HPDE6-E6E7 (cell line): ENCODE measurements around the gene NDUFB4.

Experiments
- DNase-seq: peaks from one replicate; pipeline ENCODE4 v3.0.0; 2011; ENCODE audit warnings: missing footprints; ENCODE audit errors: extremely low spot score

NDUFB4 gene

DNA sequence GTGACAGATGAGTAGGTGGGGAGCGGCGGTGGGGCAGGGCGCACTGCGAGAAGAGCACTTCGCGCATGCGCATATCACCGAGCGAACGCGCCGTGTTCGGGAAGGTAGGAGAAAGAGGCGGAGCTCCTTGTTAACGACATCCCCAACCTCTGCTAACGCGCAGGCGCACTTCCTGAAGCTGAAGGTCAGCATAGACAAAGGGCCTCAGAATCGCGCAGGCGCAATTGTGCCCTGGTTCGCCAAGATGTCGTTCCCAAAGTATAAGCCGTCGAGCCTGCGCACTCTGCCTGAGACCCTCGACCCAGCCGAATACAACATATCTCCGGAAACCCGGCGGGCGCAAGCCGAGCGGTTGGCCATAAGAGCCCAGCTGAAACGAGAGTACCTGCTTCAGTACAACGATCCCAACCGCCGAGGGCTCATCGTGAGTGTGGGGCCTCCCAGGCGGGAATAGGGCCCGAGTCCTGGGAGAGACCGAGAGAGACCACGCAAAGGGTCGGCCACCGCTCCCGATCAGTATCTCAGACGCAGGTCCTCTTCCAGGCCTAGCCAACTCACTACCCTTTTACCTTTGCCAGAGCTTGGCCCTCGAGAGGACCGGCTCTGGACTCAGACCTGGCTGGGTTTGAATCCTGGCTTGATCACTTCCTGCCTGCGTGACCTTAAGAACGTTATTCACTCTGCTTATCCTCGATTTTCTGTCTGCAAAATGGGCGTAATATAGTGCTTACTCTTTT is at the start of gene NDUFB4:
Gene NDUFB4, plus strand, starts transcription at position 221 of the 737 bp plus-strand sequence. Its CDS starts 24 bp downstream, at position 245.
- peak; percentile 96 for DNase-seq

GRCh38 chr3:120550546-120550945 is 45.6 kb upstream of the NDUFB4 start:
- DNase-seq: no peak

DNA sequence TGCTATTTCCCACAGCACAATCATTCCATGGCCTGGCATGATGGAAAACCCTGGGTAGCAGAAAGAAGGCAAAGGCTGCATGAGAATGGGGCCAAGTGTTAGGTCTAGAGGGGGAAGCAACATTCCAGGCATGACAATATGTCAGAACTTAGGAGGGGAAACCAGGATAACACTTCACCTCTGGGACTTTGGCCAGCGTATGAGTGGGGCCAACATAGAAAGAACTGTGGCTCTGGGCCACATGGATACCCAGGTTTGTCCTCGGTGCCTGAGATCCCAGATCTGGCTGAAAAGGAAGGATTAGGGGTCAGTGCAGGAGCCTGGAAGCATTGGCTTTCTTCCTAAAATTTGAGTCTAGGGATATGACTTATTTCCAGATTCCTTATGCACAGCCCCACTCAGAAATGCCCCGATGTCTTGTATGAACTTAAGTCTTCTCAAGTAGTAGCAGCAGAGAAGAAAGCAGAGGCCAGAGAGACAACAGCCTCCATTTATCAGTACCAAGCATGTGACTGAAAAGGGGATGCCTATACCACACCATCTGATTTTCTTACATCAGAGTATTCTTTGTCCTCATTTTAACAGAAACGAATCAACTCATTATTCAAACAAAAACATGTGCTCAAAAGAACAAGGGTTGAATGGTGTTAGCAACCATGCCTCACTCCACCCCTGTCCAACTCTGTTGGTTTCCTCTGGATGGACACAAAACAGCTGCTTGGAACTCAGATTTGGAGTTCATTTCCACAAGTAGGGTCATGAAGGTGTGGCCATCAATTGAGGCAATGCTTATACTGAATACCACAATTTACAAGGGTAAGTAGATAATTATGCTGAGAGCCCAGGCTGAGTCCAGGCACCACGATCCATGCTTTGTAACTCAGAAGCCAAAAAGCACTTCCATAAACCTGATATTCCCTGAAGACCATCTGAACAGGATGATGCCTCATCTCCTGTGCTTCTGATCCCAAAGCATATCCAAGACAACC is 43.7 kb upstream of the NDUFB4 start:
- DNase-seq: no peak

- no peak for DNase-seq
Observed at GRCh38 chr3:120554812-120555606, 41.1 kb upstream of the NDUFB4 start.

- DNase-seq: no peak
Observed at GRCh38 chr3:120555657-120556509, 40.3 kb upstream of the NDUFB4 start.

DNA sequence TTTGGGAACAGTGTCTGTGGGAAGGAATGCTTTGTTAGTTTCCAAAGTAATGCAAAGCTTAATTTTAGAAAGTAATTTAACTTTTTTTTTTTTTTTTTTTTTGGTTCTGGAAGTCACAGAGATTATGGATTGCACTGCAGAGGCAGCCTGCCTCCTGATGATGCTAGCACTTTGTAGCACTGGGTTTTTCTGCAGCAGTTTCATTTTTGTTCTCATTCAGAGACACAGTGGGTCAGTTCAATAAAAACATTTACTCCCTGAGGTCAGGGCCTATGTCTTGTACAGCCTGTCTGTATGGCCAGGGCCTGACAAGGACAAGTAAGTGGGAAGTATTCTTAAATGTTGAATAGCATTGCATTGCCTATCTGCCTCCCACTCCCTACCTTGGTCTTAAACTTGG is 39.0 kb upstream of the NDUFB4 start:
- DNase-seq: no peak

GRCh38 chr3:120558771-120559241 is 37.3 kb upstream of the NDUFB4 start:
- DNase-seq: peak; percentile 67

GRCh38 chr3:120559242-120560061 is 36.7 kb upstream of the NDUFB4 start:
- DNase-seq: no peak

- DNase-seq: no peak
Observed at GRCh38 chr3:120560304-120561250, 35.6 kb upstream of the NDUFB4 start.

DNA sequence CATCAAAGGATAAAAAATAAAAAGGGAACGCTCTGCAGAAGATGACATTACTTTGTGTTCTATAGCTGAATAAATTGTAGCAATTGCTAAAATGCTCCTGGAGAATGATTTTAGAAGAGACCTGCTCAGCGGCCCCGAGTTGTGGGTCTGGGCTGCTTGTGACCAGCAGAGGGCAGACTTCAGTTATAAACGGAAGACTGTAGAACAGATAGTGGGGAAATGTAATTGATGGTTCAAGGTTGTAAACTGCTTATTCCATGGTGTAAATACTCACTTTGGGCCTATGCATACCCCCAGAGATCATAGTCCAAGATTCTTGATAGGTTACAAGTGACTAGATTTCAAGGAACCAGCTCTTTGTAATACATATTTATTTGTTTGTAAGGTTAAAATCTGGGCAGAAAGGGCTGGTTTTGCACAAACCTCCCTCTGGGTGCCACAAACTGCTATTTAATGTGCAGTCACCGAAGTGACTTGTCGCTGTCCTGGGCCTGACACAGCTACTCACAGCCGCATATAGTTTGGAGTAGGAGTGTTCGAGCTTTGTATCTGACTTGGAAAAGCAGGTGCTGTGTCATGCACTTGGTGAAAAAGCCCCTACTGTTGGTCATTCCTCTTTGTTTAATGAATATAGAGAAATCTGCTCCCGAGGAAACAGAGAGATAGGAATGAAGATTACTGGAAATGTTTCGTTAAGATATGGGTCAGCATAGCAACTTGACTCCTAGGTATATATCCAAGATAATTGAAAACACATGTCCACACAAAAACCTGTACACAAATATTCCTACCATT is 34.7 kb upstream of the NDUFB4 start:
- no peak for DNase-seq

- no peak for DNase-seq
Observed at GRCh38 chr3:120563356-120564022, 32.6 kb upstream of the NDUFB4 start.

- no peak for DNase-seq
Observed at GRCh38 chr3:120566243-120566975, 29.7 kb upstream of the NDUFB4 start.

- no peak for DNase-seq
Observed at GRCh38 chr3:120567370-120568201, 28.6 kb upstream of the NDUFB4 start.

DNA sequence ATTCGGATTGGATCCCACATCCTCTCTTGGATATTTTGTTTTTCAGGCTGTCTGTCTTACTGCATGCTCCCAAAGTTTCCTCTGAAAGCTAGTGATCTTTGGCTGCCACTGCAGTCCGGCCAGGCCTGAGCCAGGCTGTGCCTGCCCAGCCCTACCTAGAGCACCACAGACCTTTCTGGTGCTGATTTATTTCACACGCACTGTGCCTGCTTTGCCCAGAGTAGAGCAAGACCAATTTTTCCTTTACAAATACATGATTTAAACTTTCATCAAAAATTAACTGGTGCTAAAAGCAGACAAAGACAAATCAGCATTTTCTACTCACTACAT is 28.0 kb upstream of the NDUFB4 start:
- no peak for DNase-seq

DNA sequence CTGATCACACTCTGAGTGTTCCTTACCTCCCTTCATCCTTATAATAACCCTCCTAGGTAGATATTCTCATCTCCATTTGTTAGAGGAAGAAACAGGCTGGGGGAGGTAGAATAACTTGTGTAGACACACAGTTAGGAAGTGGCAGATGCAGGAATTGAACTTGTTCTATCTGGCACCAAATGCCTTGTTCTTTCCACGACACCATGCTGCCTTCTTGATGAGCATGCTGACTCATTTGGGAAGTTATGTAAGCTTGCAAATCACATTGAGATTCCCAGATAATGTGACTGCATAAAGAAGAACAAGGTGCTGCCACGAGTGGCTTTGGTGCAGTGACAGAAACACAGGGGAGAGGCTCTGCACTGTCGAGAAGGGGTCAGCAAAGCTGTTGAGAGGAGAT is 27.5 kb upstream of the NDUFB4 start:
- no peak for DNase-seq
